ENCODE measurements around the gene SPINK6.

Gene SPINK6

DNA sequence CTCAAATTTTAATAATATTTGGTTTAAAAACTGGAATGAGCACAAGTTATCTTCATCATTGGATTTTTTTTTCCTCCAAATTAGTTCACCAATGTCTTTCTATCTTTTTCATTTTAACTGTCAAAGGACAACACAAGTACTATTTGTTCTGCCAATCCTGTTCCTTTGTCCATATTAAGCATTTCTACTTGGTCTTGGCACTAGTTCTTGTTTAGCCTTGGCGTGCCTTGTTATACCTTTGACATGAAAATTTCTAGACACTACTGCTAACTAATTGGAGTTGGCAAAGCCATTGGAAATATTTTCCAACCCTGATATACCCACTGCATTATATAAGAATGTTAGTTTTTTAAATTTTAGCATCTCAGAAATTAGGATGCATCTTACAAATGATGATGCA lies 3.8 kb downstream of the SPINK6 start:
- no peaks in the 10 kb centered on the region for H3K36me3 ChIP-seq (ENCODE audit: insufficient read depth, low read length)
- H3F3A ChIP-seq (ENCODE audit: low read depth), result no peaks in the 10 kb centered on the region
- TF ChIP-seq EZH2phosphoT487 (IDR thresholded peaks at IDR 0.05; ENCODE audit: borderline replicate concordance), result no peak
- TF ChIP-seq, protein P1, sequence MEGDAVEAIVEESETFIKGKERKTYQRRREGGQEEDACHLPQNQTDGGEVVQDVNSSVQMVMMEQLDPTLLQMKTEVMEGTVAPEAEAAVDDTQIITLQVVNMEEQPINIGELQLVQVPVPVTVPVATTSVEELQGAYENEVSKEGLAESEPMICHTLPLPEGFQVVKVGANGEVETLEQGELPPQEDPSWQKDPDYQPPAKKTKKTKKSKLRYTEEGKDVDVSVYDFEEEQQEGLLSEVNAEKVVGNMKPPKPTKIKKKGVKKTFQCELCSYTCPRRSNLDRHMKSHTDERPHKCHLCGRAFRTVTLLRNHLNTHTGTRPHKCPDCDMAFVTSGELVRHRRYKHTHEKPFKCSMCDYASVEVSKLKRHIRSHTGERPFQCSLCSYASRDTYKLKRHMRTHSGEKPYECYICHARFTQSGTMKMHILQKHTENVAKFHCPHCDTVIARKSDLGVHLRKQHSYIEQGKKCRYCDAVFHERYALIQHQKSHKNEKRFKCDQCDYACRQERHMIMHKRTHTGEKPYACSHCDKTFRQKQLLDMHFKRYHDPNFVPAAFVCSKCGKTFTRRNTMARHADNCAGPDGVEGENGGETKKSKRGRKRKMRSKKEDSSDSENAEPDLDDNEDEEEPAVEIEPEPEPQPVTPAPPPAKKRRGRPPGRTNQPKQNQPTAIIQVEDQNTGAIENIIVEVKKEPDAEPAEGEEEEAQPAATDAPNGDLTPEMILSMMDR (conservative IDR thresholded peaks at IDR 0.05; ENCODE audit: low read length), result no peak
- no peak overlapping the region for H2AFZ ChIP-seq (ENCODE audit: low read length)
- H3K27me3 ChIP-seq (ENCODE audit: insufficient read depth, low read length, poor library complexity, severe bottlenecking), result no peaks in the 10 kb centered on the region
- no peaks in the 10 kb centered on the region for H3K79me2 ChIP-seq (ENCODE audit: insufficient read depth, low read length)
- no peaks in the 10 kb centered on the region for H3K9me2 ChIP-seq (replicated peaks; ENCODE audit: low read depth, low read length)
- no peaks in the 10 kb centered on the region for H3K9me3 ChIP-seq (ENCODE audit: insufficient read depth, low read depth, low read length)
- H3K9ac ChIP-seq (ENCODE audit: low read depth, low read length, poor library complexity, severe bottlenecking), result no peak overlapping the region
- no peak overlapping the region for H3K4me3 ChIP-seq (ENCODE audit: low read length, poor library complexity, severe bottlenecking)
- H3K4me2 ChIP-seq (ENCODE audit: low read depth, low read length, poor library complexity, severe bottlenecking), result no peak overlapping the region
- H4K20me1 ChIP-seq (ENCODE audit: insufficient read depth, low read length, poor library complexity, severe bottlenecking), result no peaks in the 10 kb centered on the region
- peaks cover 2% of the 10 kb centered on the region for H3K4me1 ChIP-seq (ENCODE audit: insufficient read depth, low read length, poor library complexity, severe bottlenecking)

GRCh38 chr5:148208226-148208625 lies 5.4 kb downstream of the SPINK6 start:
- Histone ChIP-seq H3K79me2 (ENCODE audit: insufficient read depth, low read length) (no peaks in the 10 kb centered on the region), H3K9me3 (ENCODE audit: insufficient read depth, low read depth, low read length) (no peaks in the 10 kb centered on the region), H3K36me3 (ENCODE audit: insufficient read depth, low read length) (no peaks in the 10 kb centered on the region), H3K9me2 (replicated peaks; ENCODE audit: low read depth, low read length) (no peaks in the 10 kb centered on the region), H3K27me3 (ENCODE audit: insufficient read depth, low read length, poor library complexity, severe bottlenecking) (no peaks in the 10 kb centered on the region), H3F3A (ENCODE audit: low read depth) (no peaks in the 10 kb centered on the region), H3K4me1 (ENCODE audit: insufficient read depth, low read length, poor library complexity, severe bottlenecking) (no peaks in the 10 kb centered on the region), H3K4me3 (ENCODE audit: low read length, poor library complexity, severe bottlenecking) (no peak overlapping the region), H3K9ac (ENCODE audit: low read depth, low read length, poor library complexity, severe bottlenecking) (no peak overlapping the region), H4K20me1 (ENCODE audit: insufficient read depth, low read length, poor library complexity, severe bottlenecking) (no peaks in the 10 kb centered on the region), H3K4me2 (ENCODE audit: low read depth, low read length, poor library complexity, severe bottlenecking) (no peak overlapping the region), H2AFZ (ENCODE audit: low read length) (no peak overlapping the region)
- TF ChIP-seq, protein P1 (conservative IDR thresholded peaks at IDR 0.05; ENCODE audit: low read length), result no peak
- TF ChIP-seq EZH2phosphoT487 (IDR thresholded peaks at IDR 0.05; ENCODE audit: borderline replicate concordance), result no peak

DNA sequence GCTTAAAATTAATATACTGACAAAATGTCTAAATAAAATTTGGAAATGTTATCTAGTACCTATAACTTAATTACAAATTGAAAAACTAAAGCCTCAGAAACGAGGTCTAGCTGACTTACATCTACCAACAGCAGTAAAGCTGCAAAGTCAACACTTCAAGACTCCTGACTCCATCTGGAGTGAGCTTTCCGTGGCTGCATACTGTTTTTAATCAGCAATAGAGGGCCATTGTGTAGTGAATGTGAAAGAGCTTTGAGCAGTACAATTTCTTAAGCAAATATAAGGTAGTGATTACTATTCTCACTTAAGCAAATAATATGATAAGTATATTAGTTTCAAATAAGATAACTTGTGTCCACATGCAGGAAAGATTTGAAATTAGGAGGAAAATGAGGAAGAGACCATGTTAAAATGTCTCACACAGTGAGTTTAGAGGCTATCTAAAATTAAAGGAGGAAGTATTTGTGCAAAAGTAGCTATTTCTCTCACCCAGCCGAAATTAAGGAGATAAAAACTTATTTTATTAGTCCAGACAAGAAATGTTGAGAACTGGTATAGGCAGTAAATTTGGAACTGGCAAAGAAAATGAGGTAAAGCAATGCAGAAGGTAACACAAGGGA lies 6.4 kb downstream of the SPINK6 start:
- H3K4me2 ChIP-seq (ENCODE audit: low read depth, low read length, poor library complexity, severe bottlenecking), result no peak overlapping the region

More for the DNA sequence above, 6.4 kb downstream of the SPINK6 start:
- Histone ChIP-seq H3K79me2 (ENCODE audit: insufficient read depth, low read length) (no peaks in the 10 kb centered on the region), H3K9ac (ENCODE audit: low read depth, low read length, poor library complexity, severe bottlenecking) (no peak overlapping the region), H3F3A (ENCODE audit: low read depth) (no peaks in the 10 kb centered on the region), H3K9me2 (replicated peaks; ENCODE audit: low read depth, low read length) (no peaks in the 10 kb centered on the region), H3K4me1 (ENCODE audit: insufficient read depth, low read length, poor library complexity, severe bottlenecking) (no peaks in the 10 kb centered on the region), H2AFZ (ENCODE audit: low read length) (no peak overlapping the region), H3K27me3 (ENCODE audit: insufficient read depth, low read length, poor library complexity, severe bottlenecking) (no peaks in the 10 kb centered on the region), H4K20me1 (ENCODE audit: insufficient read depth, low read length, poor library complexity, severe bottlenecking) (no peaks in the 10 kb centered on the region), H3K4me3 (ENCODE audit: low read length, poor library complexity, severe bottlenecking) (no peak overlapping the region), H3K36me3 (ENCODE audit: insufficient read depth, low read length) (no peaks in the 10 kb centered on the region), H3K9me3 (ENCODE audit: insufficient read depth, low read depth, low read length) (no peaks in the 10 kb centered on the region)
- no peak for TF ChIP-seq EZH2phosphoT487 (IDR thresholded peaks at IDR 0.05; ENCODE audit: borderline replicate concordance)
- TF ChIP-seq, protein P1 (conservative IDR thresholded peaks at IDR 0.05; ENCODE audit: low read length), result no peak
